NCI-H1092 treated with DMSO at 0.1 percent for 48 hours (cell line): ENCODE data around the gene CAMK1D.

Source experiments
- DNase-seq: peaks from one replicate; lab custom pipeline; 2025; lab: John Stamatoyannopoulos, UW

Gene CAMK1D

GRCh38 chr10:12766223-12766622 is 416.9 kb downstream of the CAMK1D start:
- peak; percentile 21 for DNase-seq

GRCh38 chr10:12768156-12769100 is 419.1 kb downstream of the CAMK1D start:
- DNase-seq = no peak

- DNase-seq = no peak
Observed at GRCh38 chr10:12769323-12770044, 420.1 kb downstream of the CAMK1D start.

GRCh38 chr10:12771981-12772760 is 422.8 kb downstream of the CAMK1D start:
- DNase-seq = no peak

- no peak for DNase-seq
Observed at GRCh38 chr10:12772797-12773587, 423.6 kb downstream of the CAMK1D start.

GRCh38 chr10:12774204-12774894 is 425.0 kb downstream of the CAMK1D start:
- DNase-seq = no peak

- no peak for DNase-seq
Observed at GRCh38 chr10:12777840-12778585, 428.7 kb downstream of the CAMK1D start.

GRCh38 chr10:12780634-12781601 is 431.6 kb downstream of the CAMK1D start:
- DNase-seq = no peak

GRCh38 chr10:12781976-12782375 is 432.6 kb downstream of the CAMK1D start:
- no peak for DNase-seq

GRCh38 chr10:12782537-12782936 is 433.2 kb downstream of the CAMK1D start:
- no peak for DNase-seq

- DNase-seq = no peak
Observed at GRCh38 chr10:12783293-12783692, 433.9 kb downstream of the CAMK1D start.

- DNase-seq = no peak
Observed at GRCh38 chr10:12784646-12785045, 435.3 kb downstream of the CAMK1D start.

GRCh38 chr10:12785415-12785831 is 436.1 kb downstream of the CAMK1D start:
- no peak for DNase-seq

- DNase-seq = no peak
Observed at GRCh38 chr10:12787297-12787696, 437.9 kb downstream of the CAMK1D start.

GRCh38 chr10:12788277-12788676 is 438.9 kb downstream of the CAMK1D start:
- no peak for DNase-seq

GRCh38 chr10:12790270-12790669 is 440.9 kb downstream of the CAMK1D start:
- no peak for DNase-seq

GRCh38 chr10:12791728-12792127 is 442.4 kb downstream of the CAMK1D start:
- no peak for DNase-seq

- no peak for DNase-seq
Observed at GRCh38 chr10:12792889-12793556, 443.7 kb downstream of the CAMK1D start.
